Stimulated activated CD4-positive, alpha-beta T cell treated with anti-CD3 and anti-CD28 coated beads, TNF-alpha, amount 100 ng/mL, for 1 hour (primary cell): ENCODE measurements around the gene PRM3.

Experiments
- DNase-seq, 3 donors: peaks; one replicate each; pipeline ENCODE4 v3.0.0-alpha.2; 2020; ENCODE audit warnings: low read depth in 3 of 3, low spot score in 1 of 3

PRM3 gene

DNA sequence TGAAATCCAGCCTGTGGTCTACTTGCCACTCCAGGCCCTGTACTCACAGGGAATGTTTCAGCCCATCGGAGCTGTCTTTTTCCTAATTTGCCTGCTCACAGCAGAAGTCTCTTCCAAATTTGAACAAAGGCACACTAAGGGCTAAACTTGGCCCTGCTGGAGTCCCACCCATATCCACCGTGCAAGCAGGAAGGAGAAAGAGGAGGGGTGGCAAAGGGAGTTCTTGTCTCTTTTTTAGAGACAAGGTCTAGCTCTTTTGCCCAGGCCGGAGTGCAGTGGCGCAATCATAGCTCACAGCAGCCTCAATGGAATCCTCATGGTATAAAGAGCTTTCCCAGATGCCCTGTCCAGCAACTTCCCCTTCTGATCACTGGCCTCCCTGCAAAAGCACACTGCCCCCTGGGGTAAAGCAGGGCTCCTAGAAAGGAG, 10.4 kb upstream of the PRM3 start:
- DNase-seq = no peak

GRCh38 chr16:11280616-11281522, 7.4 kb upstream of the PRM3 start, which contains the start of gene PRM1:
Gene PRM1, minus strand, starts transcription at chr16:11281330. Its CDS starts 92 bp downstream, at chr16:11281238.
- DNase-seq = no peak

GRCh38 chr16:11278681-11279628, 5.5 kb upstream of the PRM3 start:
- DNase-seq = no peak

DNA sequence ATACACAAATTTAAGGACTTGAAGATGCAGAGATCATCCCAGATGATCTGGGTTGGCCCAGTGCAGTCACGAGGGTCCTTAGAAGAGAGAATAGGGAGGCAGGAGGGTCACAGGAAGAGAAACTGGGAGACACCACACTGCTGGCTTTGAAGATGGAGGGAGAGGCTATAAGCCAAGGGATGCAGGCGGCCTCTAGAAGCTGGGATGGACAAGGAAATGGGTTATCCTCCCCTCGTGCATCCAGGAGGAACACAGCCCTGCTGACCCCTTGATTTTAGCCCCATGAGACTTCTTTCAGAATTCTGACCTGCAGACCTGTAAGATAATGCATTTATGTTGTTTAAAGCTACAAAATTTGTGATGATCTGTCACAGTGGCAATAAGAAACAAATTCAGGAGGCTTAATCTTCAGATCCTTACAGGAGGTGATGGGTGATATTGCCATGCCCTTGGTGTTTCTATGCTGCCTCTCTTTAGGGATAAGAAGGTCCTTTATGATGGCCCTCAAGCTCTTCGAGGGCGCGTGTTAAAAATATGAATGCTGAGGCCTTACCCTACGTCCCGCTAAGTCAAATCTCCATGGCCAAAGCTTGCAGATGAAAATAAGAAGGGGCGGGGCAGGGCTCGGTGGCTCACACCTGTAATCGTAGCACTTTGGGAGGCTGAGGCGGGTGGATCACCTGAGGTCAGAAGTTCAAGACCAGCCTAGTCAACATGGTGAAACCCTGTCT, 4.3 kb upstream of the PRM3 start:
- DNase-seq = no peak

DNA sequence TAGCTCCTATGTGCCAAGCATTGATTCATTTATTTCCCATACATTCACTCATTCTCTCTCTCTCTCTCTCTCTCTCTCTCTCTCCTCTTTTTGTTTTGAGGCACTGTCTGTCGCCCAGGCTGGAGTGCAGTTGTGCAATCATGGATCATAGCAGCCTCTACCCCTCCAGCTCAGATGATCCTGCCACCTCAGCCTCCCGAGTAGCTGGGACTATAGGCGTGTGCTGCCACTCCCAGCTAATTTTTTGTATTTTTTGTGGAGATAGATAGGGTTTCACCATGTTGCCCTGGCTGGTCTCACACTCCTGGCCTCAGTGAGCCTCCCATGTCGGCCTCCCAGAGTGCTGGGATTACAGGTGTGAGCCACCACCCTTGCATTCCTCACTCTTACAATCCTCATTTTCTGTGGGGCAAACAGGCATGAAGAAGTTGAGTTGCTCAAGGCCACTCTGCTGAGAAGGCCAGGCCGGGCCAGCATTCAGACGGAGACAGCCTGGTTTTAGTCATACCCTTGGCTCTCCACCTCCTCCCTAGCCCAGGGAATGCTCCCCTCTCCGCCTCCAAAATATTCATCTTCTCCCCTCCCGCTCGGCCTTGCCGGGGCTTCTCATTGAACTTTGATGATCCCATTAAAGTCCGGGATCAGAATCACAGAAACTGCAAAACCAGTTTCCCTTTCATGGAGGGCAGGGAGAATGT, 3.6 kb upstream of the PRM3 start:
- no peak for DNase-seq

- no peak for DNase-seq
Measured at GRCh38 chr16:11276143-11276895, 2.9 kb upstream of the PRM3 start, which contains the start of gene PRM2. Gene PRM2, minus strand, starts transcription at chr16:11276480. Its CDS starts 110 bp downstream, at chr16:11276370.

DNA sequence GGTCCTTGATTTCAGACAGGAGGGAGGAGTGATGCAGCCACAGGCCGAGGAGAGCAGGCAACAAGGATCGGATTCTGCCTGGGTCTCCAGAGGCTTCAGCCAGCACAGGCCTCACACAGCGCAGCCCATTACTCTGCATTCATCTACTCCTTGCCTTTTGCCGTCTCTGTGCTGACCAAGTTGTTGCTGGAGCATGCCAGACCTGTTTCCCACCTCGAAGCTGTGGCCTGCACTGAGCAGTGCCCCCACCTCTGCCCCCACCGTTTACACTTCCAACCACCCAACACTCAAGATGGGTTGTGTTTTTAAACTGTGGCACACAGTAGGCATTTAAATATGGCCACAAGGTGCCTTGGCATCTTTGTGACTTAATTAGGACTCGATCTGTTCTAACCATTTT, 1.5 kb upstream of the PRM3 start:
- no peak for DNase-seq

DNA sequence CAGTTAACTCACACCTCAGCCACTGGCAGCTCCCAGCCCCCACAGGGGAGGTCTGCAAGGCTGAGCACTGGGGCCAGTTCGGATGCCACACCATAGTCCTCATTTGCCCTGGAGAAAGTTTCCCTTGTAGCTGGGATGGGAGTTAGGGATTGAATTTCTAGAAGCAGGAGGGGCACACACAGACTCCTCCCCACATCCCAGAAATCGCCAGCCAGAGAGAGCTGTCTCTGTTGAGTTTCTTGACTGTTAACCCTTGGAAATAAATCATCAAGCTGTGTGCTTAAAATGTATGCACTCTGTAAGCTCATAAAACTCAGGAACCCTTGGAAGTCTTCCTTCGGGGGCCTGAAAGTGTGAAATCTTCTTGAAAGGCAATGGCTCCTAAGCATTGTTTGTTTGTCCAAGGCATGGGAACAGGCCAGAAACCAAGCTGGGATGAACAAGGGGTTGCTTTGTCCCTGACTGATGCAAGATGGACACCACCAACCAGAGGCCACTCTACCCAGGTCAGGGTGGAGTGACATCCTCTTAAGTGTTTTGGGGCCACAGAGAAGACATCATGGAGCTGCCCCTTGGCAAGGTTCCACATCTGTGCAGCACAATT, 394 bp upstream of the PRM3 start:
- DNase-seq = no peak

- DNase-seq = no peak
Measured at GRCh38 chr16:11272484-11272883, 945 bp downstream of the PRM3 start.

GRCh38 chr16:11271610-11272009, 1.8 kb downstream of the PRM3 start:
- DNase-seq = no peak

DNA sequence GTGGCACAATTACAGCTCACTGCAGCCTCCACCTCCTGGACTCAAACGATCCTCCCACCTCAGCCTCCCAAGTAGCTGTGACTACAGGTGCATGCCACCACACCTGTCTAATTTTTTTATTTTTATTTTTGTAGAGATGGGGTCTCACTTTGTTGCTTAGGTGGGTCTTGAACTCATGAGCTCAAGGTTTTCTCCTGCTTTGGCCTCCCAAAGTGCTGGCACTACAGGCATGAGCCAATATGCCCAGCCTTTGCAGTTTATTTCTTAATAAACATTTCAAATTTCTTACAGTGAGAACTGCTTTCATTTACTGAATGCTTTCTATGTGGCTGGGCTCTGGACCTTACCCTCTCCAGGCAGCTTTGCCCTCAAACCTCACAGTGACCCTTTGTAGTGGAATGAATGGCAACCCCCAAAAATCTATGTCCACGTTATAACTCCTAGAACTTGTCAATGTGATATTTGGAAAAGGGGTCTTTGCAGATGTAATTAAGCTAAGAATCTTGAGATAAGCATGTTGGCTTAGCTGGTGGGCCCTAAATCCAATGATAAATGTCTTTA, 2.7 kb downstream of the PRM3 start:
- no peak for DNase-seq

DNA sequence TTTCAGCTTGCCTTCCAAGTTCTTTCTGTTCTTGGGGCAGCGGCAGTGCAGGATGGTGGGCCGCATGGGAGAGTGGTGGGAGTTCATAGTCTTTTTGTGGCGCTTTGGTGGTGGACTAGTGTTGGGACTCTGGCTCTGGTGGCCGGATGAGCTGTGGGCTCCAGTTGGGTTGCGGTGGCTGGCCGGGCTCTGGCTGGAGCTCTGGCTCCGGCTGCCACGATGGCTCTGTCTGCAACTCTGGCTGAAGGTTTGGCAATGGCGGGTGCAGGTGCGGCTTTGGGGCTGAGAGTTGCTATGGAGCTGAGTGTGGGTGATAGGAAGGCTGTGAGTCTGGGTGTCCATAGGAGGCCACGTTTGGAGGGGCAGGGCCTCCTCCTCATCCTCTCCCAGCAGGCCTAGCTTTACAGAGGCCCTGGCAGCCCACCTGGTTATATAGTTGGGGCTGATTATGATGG, 4.5 kb downstream of the PRM3 start, which contains the start of gene TNP2:
TSS of gene TNP2 (minus strand) at position 405 of the 455 bp plus-strand sequence. CDS start at position 342, 63 bp downstream.
- DNase-seq = no peak

DNA sequence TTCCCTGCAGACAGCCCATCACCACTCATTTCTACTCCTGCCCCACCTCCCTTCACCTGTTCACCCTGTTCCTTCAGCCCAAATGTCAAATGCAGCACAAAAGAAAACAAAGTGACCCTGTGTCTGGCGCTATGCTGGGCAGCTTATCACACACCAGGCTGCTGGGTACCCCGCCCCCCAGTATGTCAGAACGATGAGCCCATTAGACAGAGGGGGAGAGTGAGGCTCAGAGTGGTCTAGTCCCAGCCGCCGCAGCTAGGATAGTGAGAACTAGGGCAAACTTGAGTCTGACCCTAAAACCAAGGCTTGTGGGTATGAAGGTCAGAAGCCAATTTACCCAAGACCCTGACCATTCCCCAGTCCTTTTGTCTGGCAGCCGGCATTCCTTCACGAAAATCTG, 8.3 kb downstream of the PRM3 start:
- DNase-seq = no peak

DNA sequence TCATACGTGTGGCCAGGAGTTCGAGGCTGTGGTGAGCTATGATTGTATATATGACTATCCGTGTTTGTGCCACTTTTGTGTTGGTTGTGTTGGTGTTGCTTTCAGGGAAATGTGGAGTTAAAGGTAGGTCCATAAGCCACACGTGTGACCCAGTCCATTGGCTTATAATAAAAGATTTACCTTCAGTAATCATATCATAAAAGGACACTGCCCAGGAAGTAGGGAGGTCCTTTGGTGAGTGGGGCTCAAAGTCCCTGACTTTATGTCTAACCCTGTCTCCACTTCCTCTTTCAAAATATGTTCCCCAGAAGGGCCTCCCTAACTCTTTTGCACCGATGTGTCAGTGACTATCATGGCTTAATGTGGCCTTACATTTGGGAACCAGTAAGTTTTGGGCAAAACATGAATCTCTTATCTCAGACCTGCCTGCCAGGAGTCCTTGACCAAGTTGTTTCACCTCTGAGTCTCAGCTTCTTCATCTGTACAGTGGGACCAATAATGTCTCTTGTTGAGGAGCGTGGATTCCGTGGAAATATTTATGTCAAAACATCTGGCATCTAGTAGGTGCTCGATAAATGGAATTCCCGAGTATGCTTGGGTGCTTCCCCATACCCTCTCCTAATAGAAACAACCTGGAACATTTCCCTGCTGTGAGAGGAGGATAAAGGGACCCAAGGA, 9.1 kb downstream of the PRM3 start:
- no peak for DNase-seq

DNA sequence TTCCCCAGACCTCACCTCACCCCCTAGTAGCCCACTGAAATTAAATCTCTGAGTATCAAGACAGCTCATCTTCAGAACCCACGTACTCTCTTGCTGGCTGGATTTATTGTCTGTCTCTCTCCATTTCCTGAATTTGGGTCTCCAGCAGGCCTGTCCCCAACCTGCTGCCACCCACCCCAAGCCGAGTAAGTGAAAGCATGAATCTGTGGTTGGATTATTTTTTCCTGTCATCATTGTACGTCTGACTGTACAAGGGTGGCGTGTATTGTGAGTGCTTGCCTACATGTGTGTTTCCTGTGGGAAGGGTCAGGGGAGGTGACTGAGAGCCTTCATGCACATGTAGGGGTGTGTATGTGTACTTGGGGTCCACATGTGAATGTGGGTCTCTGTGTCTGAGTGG, 9.7 kb downstream of the PRM3 start:
- DNase-seq = peak in 1 of 3 donors; percentile 22

GRCh38 chr16:11262915-11263314, 10.5 kb downstream of the PRM3 start:
- no peak for DNase-seq

- no peak for DNase-seq
Measured at GRCh38 chr16:11260596-11260966, 12.8 kb downstream of the PRM3 start.
